HepG2 (cell line): Measurements from ENCODE around the gene SEMA4B. TPM values are rescaled to one million over a fixed set of nuclear protein-coding genes. Genes with fewer than 3 reads are reported as not detected.

Experiments
- ATAC-seq: fragments of 200-7000 bp; cut with Tn5 transposase; 3 replicates; pipeline ENCODE4 v1.9.1; 2020; ENCODE audit warnings: mild to moderate bottlenecking, moderate library complexity
- BruUV-seq: library from RNA; stranded (reverse); fragments of 400-500 nt; replicated peaks from 2 replicates; lab custom pipeline; 2021; lab: Mats Ljungman, UMichigan
- CTCF ChIA-PET: fragments of 300-600 bp; formaldehyde crosslinking; extraction: SDS; loops from one replicate; lab custom pipeline; 2021; ENCODE audit warnings: low total read pairs, inconsistent platforms, low intra/inter-chr PET ratio; lab: Yijun Ruan, JAX
- POLR2A ChIA-PET: fragments of 350-600 bp; sonication (Branson Sonifier 250); formaldehyde crosslinking; loops from one replicate; lab custom pipeline; 2020; ENCODE audit warnings: antibody characterized with exemption, inconsistent platforms; lab: Yijun Ruan, JAX
- DNase-seq: peaks from one replicate; pipeline ENCODE4 v3.0.0-alpha.2; 2015; ENCODE audit warnings: low spot score
- FAIRE-seq: peaks from 3 replicates; lab custom pipeline; 2011; peaks lifted over from hg19 to GRCh38; lab: Jason Lieb, UNC
- H2AFZ ChIP-seq: one replicate; pipeline ENCODE4 v1.6.1; 2011; ENCODE audit warnings: low read length, inconsistent platforms
- H3K27ac ChIP-seq: fragments of 300-600 bp; 3 replicates; pipeline ENCODE4 v1.8.0; 2011; ENCODE audit warnings: mixed run types, mild to moderate bottlenecking, mixed read lengths, low read length, inconsistent platforms; ENCODE audit not compliant: insufficient read depth; ENCODE audit errors: extremely low read length
- H3K27me3 ChIP-seq, 2 experiments: fragments of 200-600 bp in 1 of 2; 2 replicates in 1 of 2; 3 replicates in 1 of 2; pipeline versions ENCODE4 v1.6.0 to v1.8.0; 2011; ENCODE audit warnings: low read length in 2 of 2, mild to moderate bottlenecking in 2 of 2, moderate library complexity in 2 of 2, inconsistent platforms in 1 of 2; ENCODE audit not compliant: insufficient read depth in 2 of 2, control insufficient read depth in 1 of 2
- H3K36me3 ChIP-seq, 2 experiments: fragments of 200-600 bp in 1 of 2; replicated peaks in 1 of 2; 2 replicates in 1 of 2; 3 replicates in 1 of 2; pipeline versions ENCODE4 v1.5.1 to v1.8.0; 2011; ENCODE audit warnings: low read length in 2 of 2, inconsistent platforms in 1 of 2; ENCODE audit not compliant: insufficient read depth in 2 of 2, control insufficient read depth in 1 of 2
- H3K4me1 ChIP-seq: 2 replicates; pipeline ENCODE4 v1.5.1; 2012; ENCODE audit warnings: low read length, inconsistent platforms; ENCODE audit not compliant: insufficient read depth
- H3K4me2 ChIP-seq: 2 replicates; pipeline ENCODE4 v1.6.0; 2011; ENCODE audit warnings: low read depth, low read length, inconsistent platforms
- H3K4me3 ChIP-seq, 3 experiments: fragments of 200-600 bp in 1 of 3; sonication (generic), shearing (Covaris generic) in 1 of 3; replicated peaks in 1 of 3; 2 replicates each; pipeline ENCODE4 v1.5.1; 2011 to 2016; ENCODE audit warnings: low read length in 3 of 3, inconsistent platforms in 2 of 3, low read depth in 2 of 3, mild to moderate bottlenecking in 2 of 3, control low read depth in 1 of 3, mixed read lengths in 1 of 3; ENCODE audit not compliant: insufficient read depth in 1 of 3
- H3K79me2 ChIP-seq: one replicate; pipeline ENCODE4 v1.6.1; 2011; ENCODE audit warnings: low read length, inconsistent platforms; ENCODE audit not compliant: insufficient read depth
- H3K9ac ChIP-seq: 2 replicates; pipeline ENCODE4 v1.6.0; 2011; ENCODE audit warnings: mild to moderate bottlenecking, low read depth, low read length, inconsistent platforms; ENCODE audit not compliant: insufficient read depth
- H3K9me3 ChIP-seq: 2 replicates; pipeline ENCODE4 v1.5.1; 2012; ENCODE audit warnings: mild to moderate bottlenecking, low read length
- H4K20me1 ChIP-seq: 2 replicates; pipeline ENCODE4 v1.6.0; 2011; ENCODE audit warnings: inconsistent platforms, mild to moderate bottlenecking, low read length, moderate library complexity; ENCODE audit not compliant: insufficient read depth
- CTCF ChIP-seq: sonication (generic); formaldehyde crosslinking; IDR thresholded peaks from 2 replicates; pipeline ENCODE4 v1.5.0; 2020; ENCODE audit warnings: mild to moderate bottlenecking, missing genetic modification reagents, moderate library complexity
- HMGXB4 ChIP-seq, 2 experiments: sonication (generic) in 1 of 2; formaldehyde crosslinking in 1 of 2; IDR thresholded peaks; 2 replicates each; pipeline versions ENCODE4 v1.4.0 to v1.6.1; 2018 to 2020; ENCODE audit warnings: missing genetic modification reagents in 2 of 2, borderline replicate concordance in 1 of 2, low read depth in 1 of 2, mild to moderate bottlenecking in 1 of 2, missing biosample characterization in 1 of 2
- MYC ChIP-seq: sonication (generic); formaldehyde crosslinking; IDR thresholded peaks from 2 replicates; pipeline ENCODE4 v1.9.0; 2021; ENCODE audit warnings: missing genetic modification reagents, borderline replicate concordance
- PAX8 ChIP-seq: sonication (generic); formaldehyde crosslinking; IDR thresholded peaks from 2 replicates; pipeline ENCODE4 v1.8.0; 2022; ENCODE audit warnings: mild to moderate bottlenecking, missing genetic modification reagents, borderline replicate concordance
- POGK ChIP-seq: sonication (generic); formaldehyde crosslinking; conservative IDR thresholded peaks from 2 replicates; pipeline ENCODE4 v1.8.0; 2022; ENCODE audit warnings: mild to moderate bottlenecking, moderate library complexity, missing genetic modification reagents
- RAD21 ChIP-seq: fragments of 450-650 bp; formaldehyde crosslinking; IDR thresholded peaks from 2 replicates; pipeline ENCODE4 v1.5.0; 2020; ENCODE audit warnings: mild to moderate bottlenecking
- SMC3 ChIP-seq: IDR thresholded peaks from 2 replicates; pipeline ENCODE4 v1.6.1; 2011; ENCODE audit warnings: low read length, improper control_type of control experiment
- TEAD3 ChIP-seq: optimal IDR thresholded peaks from 2 replicates; pipeline ENCODE3; 2016; ENCODE audit warnings: borderline replicate concordance
- ZNF687 ChIP-seq: sonication (generic); formaldehyde crosslinking; IDR thresholded peaks from 2 replicates; pipeline ENCODE4 v1.5.1; 2020; ENCODE audit warnings: mild to moderate bottlenecking, missing genetic modification reagents, moderate library complexity
- ZNF768 ChIP-seq: sonication (generic); formaldehyde crosslinking; IDR thresholded peaks from 2 replicates; pipeline ENCODE4 v1.4.0; 2020; ENCODE audit warnings: missing genetic modification reagents
- ZSCAN20 ChIP-seq: sonication (generic); formaldehyde crosslinking; IDR thresholded peaks from 2 replicates; pipeline ENCODE4 v1.4.0; 2020; ENCODE audit warnings: missing genetic modification reagents, mild to moderate bottlenecking, borderline replicate concordance
- WGBS: methylation state at CpG from one replicate; pipeline ENCODE4 v1.1.6; 2017; ENCODE audit warnings: low lambda C conversion rate; 5-methylcytosine and 5-hydroxymethylcytosine counted together
- in situ Hi-C: cut with HindIII; loops from 2 replicates; pipeline ENCODE4 v1.10.0; 2017; ENCODE audit warnings: low pct_unique_long_range_greater_than_20kb; ENCODE audit not compliant: extremely low pct_ligation_motif_present
- intact Hi-C: fragments of 100-400 bp; cut with micrococcal nuclease; formaldehyde crosslinking; loops from one replicate; pipeline ENCODE4 v1.10.0; 2022; ENCODE audit not compliant: unreplicated experiment
- polyA plus RNA-seq, 8 experiments: library from polyadenylated mRNA; depleted of rRNA in 3 of 8; stranded (reverse) in 7 of 8; unstranded in 1 of 8; fragments of >200 nt; fragmentation: Illumina TruSeq in 4 of 8; extraction: Trizol in 4 of 8; gene quantifications; 2 replicates each; pipeline versions ENCODE4 v1.2.1 to v1.2.3, GENCODE V29; 2011 to 2016; ENCODE audit warnings: low read depth in 4 of 8, missing spikeins in 1 of 8, mixed read lengths in 1 of 8; ENCODE audit not compliant: insufficient read depth in 1 of 8
- total RNA-seq, 5 experiments: library from RNA; depleted of rRNA; stranded (reverse); fragments of >200 nt; fragmentation: Illumina TruSeq; extraction: Trizol; gene quantifications; 2 replicates each; pipeline ENCODE4 v1.2.3, GENCODE V29; 2016; ENCODE audit warnings: low read depth in 1 of 5

Gene SEMA4B
- total and polyA plus RNA-seq, 2 of the 13 experiments (the other 11 are each of a cell fraction or from before 2014, with no cell fraction given), result 2.1 to 17.0 TPM

- in situ Hi-C loops, result no loop called here
- no peak for FAIRE-seq
- POLR2A ChIA-PET, result no interaction called here
- TF ChIP-seq CTCF (CRISPR knock-in tag), result peak; percentile 78
- no peak for TF ChIP-seq PAX8 (CRISPR knock-in tag)
- TF ChIP-seq POGK, result 0 out of 2 replicates have a peak, but pooled peaks have one; percentile 53
- TF ChIP-seq HMGXB4 (CRISPR knock-in tag; IDR thresholded peaks at IDR 0.05; ENCODE audit: borderline replicate concordance in 1 of 2, low read depth in 1 of 2), result 0 out of 4 replicates have a peak, but pooled peaks of 1 of the 2 experiments have one; percentile 23
- peak; percentile 11 for TF ChIP-seq TEAD3
- peak; percentile 31; the same call in 1 of the 2 replicates for TF ChIP-seq MYC
- peak; percentile 90 for TF ChIP-seq RAD21 (CRISPR knock-in tag)
- no peak for TF ChIP-seq ZSCAN20
- peak; percentile 32; the same call in 1 of the 2 replicates for TF ChIP-seq ZNF768 (CRISPR knock-in tag)
- TF ChIP-seq SMC3, result peak; percentile 56; the same call in 1 of the 2 replicates
- TF ChIP-seq ZNF687 (CRISPR knock-in tag), result peak; percentile 59
Measured at GRCh38 chr15:90219421-90220141, 18.5 kb downstream of the SEMA4B start.

More at GRCh38 chr15:90219421-90220141, 18.5 kb downstream of the SEMA4B start:
- Histone ChIP-seq H3K27ac (no peak overlapping the region), H3K4me2 (no peak overlapping the region), H4K20me1 (no peaks in the 10 kb centered on the region), H3K4me1 (no peaks in the 10 kb centered on the region), H3K79me2 (no peaks in the 10 kb centered on the region), H2AFZ (no peak overlapping the region), H3K4me3 (no peak overlapping the region), H3K9me3 (no peaks in the 10 kb centered on the region), H3K36me3 (peaks cover 7 to 20% of the 10 kb centered on the region in 2 experiments), H3K27me3 (no peaks in the 10 kb centered on the region), H3K9ac (no peak overlapping the region)
- no TSS peak for BruUV-seq
- DNase-seq (no peak), ATAC-seq (peak; percentile 84)
- intact Hi-C loops, result loop anchor here (1.0 to 2.0 kb wide), 2 partner anchors 19 to 76 kb away; partner anchors contain the start of gene SEMA4B
- 81% methylated on average over 9 of the region's 17 CpGs for WGBS
- CTCF ChIA-PET, result interaction anchor here (0.8 to 4.1 kb wide), 4 partner anchors 14 to 77 kb away, joined by 3 to 41 read pairs (median 4); partner anchors contain the start of gene CIB1
